Neural cell (in vitro differentiated cells): Measurements from ENCODE around the gene SCAP.

ENCODE experiments used
- TAF1 ChIP-seq: IDR thresholded peaks from 2 replicates; pipeline ENCODE4 v1.6.1; 2012; ENCODE audit warnings: low read depth
- TF ChIP-seq, protein P1 (sequence below): fragments of 450-650 bp; IDR thresholded peaks from 2 replicates; pipeline ENCODE4 v1.5.1; 2014; ENCODE audit warnings: antibody characterized with exemption, mild to moderate bottlenecking, moderate library complexity; ENCODE audit not compliant: poor library complexity, severe bottlenecking

DNA sequence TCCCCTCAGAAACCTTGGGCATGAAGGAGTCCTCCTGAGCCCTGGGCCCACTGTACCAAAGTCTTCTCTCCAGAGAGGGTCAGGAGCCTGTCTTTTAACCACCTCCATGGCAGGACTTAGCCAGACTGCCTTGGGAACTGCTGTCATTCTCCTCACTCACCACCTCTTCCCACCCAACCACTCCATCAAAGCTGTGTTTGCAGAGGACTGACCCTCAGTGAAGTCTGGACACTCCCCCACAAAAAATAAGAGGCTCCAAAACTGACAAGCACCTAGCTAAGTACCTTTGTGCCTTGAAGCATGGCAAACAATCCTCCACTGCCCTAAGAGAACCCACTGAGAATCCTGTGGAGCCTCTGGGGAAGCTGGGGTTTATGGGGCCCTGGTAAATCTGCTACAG is 2.3 kb upstream of the SCAP start:
- TF ChIP-seq, protein P1, sequence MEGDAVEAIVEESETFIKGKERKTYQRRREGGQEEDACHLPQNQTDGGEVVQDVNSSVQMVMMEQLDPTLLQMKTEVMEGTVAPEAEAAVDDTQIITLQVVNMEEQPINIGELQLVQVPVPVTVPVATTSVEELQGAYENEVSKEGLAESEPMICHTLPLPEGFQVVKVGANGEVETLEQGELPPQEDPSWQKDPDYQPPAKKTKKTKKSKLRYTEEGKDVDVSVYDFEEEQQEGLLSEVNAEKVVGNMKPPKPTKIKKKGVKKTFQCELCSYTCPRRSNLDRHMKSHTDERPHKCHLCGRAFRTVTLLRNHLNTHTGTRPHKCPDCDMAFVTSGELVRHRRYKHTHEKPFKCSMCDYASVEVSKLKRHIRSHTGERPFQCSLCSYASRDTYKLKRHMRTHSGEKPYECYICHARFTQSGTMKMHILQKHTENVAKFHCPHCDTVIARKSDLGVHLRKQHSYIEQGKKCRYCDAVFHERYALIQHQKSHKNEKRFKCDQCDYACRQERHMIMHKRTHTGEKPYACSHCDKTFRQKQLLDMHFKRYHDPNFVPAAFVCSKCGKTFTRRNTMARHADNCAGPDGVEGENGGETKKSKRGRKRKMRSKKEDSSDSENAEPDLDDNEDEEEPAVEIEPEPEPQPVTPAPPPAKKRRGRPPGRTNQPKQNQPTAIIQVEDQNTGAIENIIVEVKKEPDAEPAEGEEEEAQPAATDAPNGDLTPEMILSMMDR: no peak
- no peak for TF ChIP-seq TAF1
